Measurements from ENCODE around the gene PIF1. TPM values are rescaled to one million over a fixed set of nuclear protein-coding genes. Genes with fewer than 3 reads are reported as not detected.
A peak's percentile ranks its signal among the peaks of the same experiment; 100 is the strongest.

PIF1 gene
- total RNA-seq (2022) (45.8 and 47.9 TPM in 2 replicates), Bru-seq, nascent RNA (percentile 73 among the genes with signal in this experiment), BruChase-seq, experiment 1, labeled RNA remaining after a 2-hour chase (percentile 71 among the genes with signal in this experiment), BruChase-seq, experiment 2, labeled RNA remaining after a 6-hour chase (percentile 73 among the genes with signal in this experiment)
- long read RNA-seq, transcript PIF1-201 (13 exons, 2,687 nt) = major isoform, 6 of 26 reads
- long read RNA-seq, partial matches to known transcripts = 4 of 26 reads
- long read RNA-seq, other reads (novel, unspliced or antisense) = 16 of 26 reads

DNA sequence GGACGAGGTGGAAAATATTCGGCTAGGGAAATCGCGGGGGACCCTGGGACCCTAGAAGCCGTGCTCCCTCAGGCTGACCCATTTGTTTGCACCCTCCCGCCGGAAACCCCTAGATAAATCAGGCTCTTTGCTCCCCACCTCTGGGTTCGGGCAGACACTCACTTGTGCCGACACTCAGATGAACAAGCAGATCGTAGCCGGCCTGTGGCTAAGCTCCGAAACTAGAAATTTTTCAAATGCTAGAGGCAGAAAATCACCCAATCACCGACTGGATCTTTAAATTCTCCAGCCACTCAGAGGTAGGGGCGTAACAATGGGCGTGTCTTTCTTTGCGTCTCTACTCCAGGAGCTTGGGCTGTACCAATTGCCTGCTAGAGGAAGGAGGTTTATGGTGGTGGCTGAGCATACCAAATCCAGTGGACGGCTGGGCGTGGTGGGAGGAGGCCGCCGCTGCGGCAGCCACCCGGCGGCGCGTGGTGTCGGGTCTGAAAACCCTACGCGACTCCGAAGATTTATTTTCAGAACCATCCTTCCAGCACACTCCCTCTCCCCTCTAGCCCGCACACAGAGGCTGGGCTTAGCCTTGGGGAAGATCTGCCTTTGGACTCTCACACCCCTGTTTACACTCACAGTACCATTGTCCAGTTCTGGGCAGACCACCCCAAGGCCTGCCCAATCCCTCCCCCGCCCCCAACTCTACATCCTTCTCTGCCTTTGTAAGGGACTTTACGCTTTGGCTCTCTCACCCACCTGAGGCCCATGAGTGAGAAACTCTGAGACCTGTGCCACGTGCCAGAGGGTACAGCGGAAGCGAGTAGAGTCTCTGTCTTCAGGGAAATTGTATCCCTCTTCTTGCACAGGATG lies at the start of gene PIF1:
Gene PIF1, minus strand, starts transcription at position 217 of the 864 bp plus-strand sequence. CDS start 1,312 bp downstream, outside the sequence.
- Histone ChIP-seq H3K27me3 (replicated peaks; ENCODE audit: control insufficient read depth, insufficient read depth, low read length) (no peaks in the 10 kb centered on the region), H3K4me3 (ENCODE audit: low read depth, low read length) (peak within 1 kb of the TSS; percentile 67), H3K4me1 (peaks cover 3% of the 10 kb centered on the region; the same call in 1 of the 2 replicates), H3K9me3 (no peaks in the 10 kb centered on the region), H3K36me3 (ENCODE audit: control insufficient read depth, insufficient read depth, low read length) (no peaks in the 10 kb centered on the region)
- TSS peak; percentile 72 for BruUV-seq (replicated peaks)
- ChIA-PET POLR2A (interaction anchor here (0.5 to 1.7 kb wide), 10 partner anchors 10 to 919 kb away, joined by 3 to 8 read pairs (median 5); partner anchors contain the start of genes PPIB and RNU5B-1), CTCF (interaction anchor here (0.6 to 1.0 kb wide), 7 partner anchors 10 to 625 kb away, joined by 3 to 4 read pairs (median 3); partner anchors contain the start of gene PLEKHO2)
- intact Hi-C loops (cut with micrococcal nuclease; ENCODE audit: unreplicated experiment) = loop anchor here (1.0 kb wide), 1 partner anchor 10 kb away; no protein-coding TSS in a partner anchor
- TF ChIP-seq, protein P1, sequence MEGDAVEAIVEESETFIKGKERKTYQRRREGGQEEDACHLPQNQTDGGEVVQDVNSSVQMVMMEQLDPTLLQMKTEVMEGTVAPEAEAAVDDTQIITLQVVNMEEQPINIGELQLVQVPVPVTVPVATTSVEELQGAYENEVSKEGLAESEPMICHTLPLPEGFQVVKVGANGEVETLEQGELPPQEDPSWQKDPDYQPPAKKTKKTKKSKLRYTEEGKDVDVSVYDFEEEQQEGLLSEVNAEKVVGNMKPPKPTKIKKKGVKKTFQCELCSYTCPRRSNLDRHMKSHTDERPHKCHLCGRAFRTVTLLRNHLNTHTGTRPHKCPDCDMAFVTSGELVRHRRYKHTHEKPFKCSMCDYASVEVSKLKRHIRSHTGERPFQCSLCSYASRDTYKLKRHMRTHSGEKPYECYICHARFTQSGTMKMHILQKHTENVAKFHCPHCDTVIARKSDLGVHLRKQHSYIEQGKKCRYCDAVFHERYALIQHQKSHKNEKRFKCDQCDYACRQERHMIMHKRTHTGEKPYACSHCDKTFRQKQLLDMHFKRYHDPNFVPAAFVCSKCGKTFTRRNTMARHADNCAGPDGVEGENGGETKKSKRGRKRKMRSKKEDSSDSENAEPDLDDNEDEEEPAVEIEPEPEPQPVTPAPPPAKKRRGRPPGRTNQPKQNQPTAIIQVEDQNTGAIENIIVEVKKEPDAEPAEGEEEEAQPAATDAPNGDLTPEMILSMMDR (IDR thresholded peaks at IDR 0.05; ENCODE audit: insufficient read depth in 1 of 2, low read depth in 1 of 2, low read length in 1 of 2, severe bottlenecking in 1 of 2, unreplicated experiment in 1 of 2) = no peak
- H3K4me3 Mint-ChIP-seq (ENCODE audit: unreplicated experiment) = peak within 1 kb of the TSS; percentile 75
- no peaks in the 10 kb centered on the region for H3K9me3 Mint-ChIP-seq (ENCODE audit: unreplicated experiment)
- no peaks in the 10 kb centered on the region for H3K27me3 Mint-ChIP-seq (ENCODE audit: insufficient read depth, unreplicated experiment)
- H3K27ac Mint-ChIP-seq (ENCODE audit: unreplicated experiment) = peak within 1 kb of the TSS; percentile 93
- peaks cover 27% of the 10 kb centered on the region for H3K36me3 Mint-ChIP-seq (ENCODE audit: insufficient read depth, unreplicated experiment)
- no peaks in the 10 kb centered on the region for H3K4me1 Mint-ChIP-seq (ENCODE audit: low read depth, unreplicated experiment)
- peak; percentile 94 to 97 for DNase-seq

DNA sequence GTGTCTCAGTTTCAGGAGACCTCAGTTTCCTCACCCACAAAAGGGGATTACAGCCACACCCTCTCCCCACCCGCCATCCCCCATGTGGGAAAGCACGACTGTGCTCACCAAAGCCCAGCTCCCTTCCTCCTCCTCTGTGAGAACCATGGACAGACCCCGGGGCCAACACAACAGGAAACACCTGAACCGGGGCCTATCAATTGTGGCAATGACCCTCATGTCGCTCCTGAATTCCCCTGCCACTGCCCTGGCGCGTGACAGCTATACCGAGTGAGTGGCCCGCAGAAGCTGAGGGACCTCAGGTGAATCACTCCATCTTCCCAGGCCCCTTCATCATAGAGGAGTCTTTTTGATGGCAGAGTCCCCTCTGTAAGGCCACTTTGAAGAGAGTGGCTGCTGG lies 44.9 kb upstream of the PIF1 start:
- intact Hi-C loops (cut with micrococcal nuclease; ENCODE audit: unreplicated experiment) = no loop called here
- TF ChIP-seq, protein P1 (IDR thresholded peaks at IDR 0.05; ENCODE audit: insufficient read depth in 1 of 2, low read depth in 1 of 2, low read length in 1 of 2, severe bottlenecking in 1 of 2, unreplicated experiment in 1 of 2) = no peak
- POLR2A ChIA-PET = no interaction called here
- no TSS peak for BruUV-seq (replicated peaks)
- no peaks in the 10 kb centered on the region for H3K9me3 Mint-ChIP-seq (ENCODE audit: unreplicated experiment)
- Histone ChIP-seq H3K4me1 (no peaks in the 10 kb centered on the region), H3K27me3 (replicated peaks; ENCODE audit: control insufficient read depth, insufficient read depth, low read length) (no peaks in the 10 kb centered on the region), H3K4me3 (ENCODE audit: low read depth, low read length) (no peak overlapping the region), H3K9me3 (no peaks in the 10 kb centered on the region), H3K36me3 (ENCODE audit: control insufficient read depth, insufficient read depth, low read length) (no peaks in the 10 kb centered on the region)
- no peak overlapping the region for H3K27ac Mint-ChIP-seq (ENCODE audit: unreplicated experiment)
- peaks cover 6% of the 10 kb centered on the region for H3K4me1 Mint-ChIP-seq (ENCODE audit: low read depth, unreplicated experiment)
- no peaks in the 10 kb centered on the region for H3K27me3 Mint-ChIP-seq (ENCODE audit: insufficient read depth, unreplicated experiment)
- no peak for DNase-seq
- H3K36me3 Mint-ChIP-seq (ENCODE audit: insufficient read depth, unreplicated experiment) = no peaks in the 10 kb centered on the region
- CTCF ChIA-PET = no interaction called here
- H3K4me3 Mint-ChIP-seq (ENCODE audit: unreplicated experiment) = no peak overlapping the region

DNA sequence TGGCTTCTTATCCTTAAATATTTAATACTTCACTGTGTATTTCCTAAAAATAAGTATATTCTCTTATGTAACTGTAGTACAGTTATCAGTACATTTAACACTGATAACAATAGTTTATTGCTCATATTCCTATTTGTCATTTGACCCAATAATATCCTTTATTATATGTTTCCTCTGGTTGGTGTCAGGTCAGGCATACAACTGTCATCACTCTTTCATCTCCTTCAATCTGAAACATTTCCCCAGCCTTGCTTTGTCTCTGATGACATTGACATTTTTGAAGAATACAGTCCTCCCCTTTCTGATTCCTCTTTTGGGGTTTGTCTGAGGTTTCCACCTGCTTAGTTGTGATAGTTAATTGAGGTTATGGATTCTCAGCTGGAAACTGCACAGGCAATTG lies 44.1 kb upstream of the PIF1 start:
- intact Hi-C loops (cut with micrococcal nuclease; ENCODE audit: unreplicated experiment) = loop anchor here (10.0 kb wide), 1 partner anchor 75 kb away; no protein-coding TSS in a partner anchor
- Mint-ChIP-seq H3K4me1 (ENCODE audit: low read depth, unreplicated experiment) (no peaks in the 10 kb centered on the region), H3K36me3 (ENCODE audit: insufficient read depth, unreplicated experiment) (no peaks in the 10 kb centered on the region), H3K4me3 (ENCODE audit: unreplicated experiment) (no peak overlapping the region), H3K9me3 (ENCODE audit: unreplicated experiment) (no peaks in the 10 kb centered on the region), H3K27ac (ENCODE audit: unreplicated experiment) (no peak overlapping the region), H3K27me3 (ENCODE audit: insufficient read depth, unreplicated experiment) (no peaks in the 10 kb centered on the region)
- POLR2A ChIA-PET = no interaction called here
- H3K9me3 ChIP-seq = no peaks in the 10 kb centered on the region
- BruUV-seq (replicated peaks) = no TSS peak
- no peaks in the 10 kb centered on the region for H3K4me1 ChIP-seq
- CTCF ChIA-PET = no interaction called here
- no peak for DNase-seq
- no peaks in the 10 kb centered on the region for H3K36me3 ChIP-seq (ENCODE audit: control insufficient read depth, insufficient read depth, low read length)
- H3K27me3 ChIP-seq (replicated peaks; ENCODE audit: control insufficient read depth, insufficient read depth, low read length) = no peaks in the 10 kb centered on the region
- TF ChIP-seq, protein P1 (IDR thresholded peaks at IDR 0.05; ENCODE audit: insufficient read depth in 1 of 2, low read depth in 1 of 2, low read length in 1 of 2, severe bottlenecking in 1 of 2, unreplicated experiment in 1 of 2) = no peak
- no peak overlapping the region for H3K4me3 ChIP-seq (ENCODE audit: low read depth, low read length)

Measured in Caco-2 (cell line).